Hepatocyte (in vitro differentiated cells): Measurements from ENCODE around the gene DDX18. TPM values are rescaled to one million over a fixed set of nuclear protein-coding genes. Genes with fewer than 3 reads are reported as not detected.
"Not testable (repeated sequence)": the region's sequence is repeated elsewhere in the genome, so short reads cannot be mapped to it uniquely, and the experiment has no call there.

Experiments used
- DNase-seq: peaks from one replicate; pipeline ENCODE4 v3.0.0-alpha.2; 2016; ENCODE audit warnings: low spot score
- H2AFZ ChIP-seq: fragments of 200-600 bp; sonication (generic); 2 replicates; pipeline ENCODE4 v1.6.0; 2016; ENCODE audit warnings: antibody characterized with exemption, mild to moderate bottlenecking
- H3K27ac ChIP-seq: fragments of 200-600 bp; sonication (generic); 2 replicates; pipeline ENCODE4 v1.5.1; 2016; ENCODE audit warnings: mild to moderate bottlenecking
- H3K27me3 ChIP-seq: fragments of 200-600 bp; sonication (generic); 2 replicates; pipeline ENCODE4 v1.6.1; 2016
- H3K36me3 ChIP-seq: fragments of 200-600 bp; sonication (generic); replicated peaks from 2 replicates; pipeline ENCODE4 v1.5.1; 2016; ENCODE audit warnings: low read depth; ENCODE audit not compliant: insufficient read depth
- H3K4me1 ChIP-seq: fragments of 200-600 bp; sonication (generic); 2 replicates; pipeline ENCODE4 v1.5.1; 2016; ENCODE audit warnings: mild to moderate bottlenecking, moderate library complexity; ENCODE audit not compliant: insufficient read depth
- H3K4me2 ChIP-seq: fragments of 200-600 bp; sonication (generic); 2 replicates; pipeline ENCODE4 v1.6.0; 2016
- H3K4me3 ChIP-seq: fragments of 200-600 bp; sonication (generic); 2 replicates; pipeline ENCODE4 v1.5.1; 2016; ENCODE audit warnings: mild to moderate bottlenecking
- H3K79me2 ChIP-seq: fragments of 200-600 bp; sonication (generic); 2 replicates; pipeline ENCODE4 v1.6.0; 2017; ENCODE audit warnings: mild to moderate bottlenecking
- H3K9me2 ChIP-seq: fragments of 200-600 bp; sonication (generic); replicated peaks from 2 replicates; pipeline ENCODE4 v1.6.0; 2017; ENCODE audit warnings: mild to moderate bottlenecking; ENCODE audit not compliant: insufficient read depth
- H3K9me3 ChIP-seq: fragments of 200-600 bp; sonication (generic); 2 replicates; pipeline ENCODE4 v1.5.1; 2016; ENCODE audit warnings: low read depth, mild to moderate bottlenecking
- H4K20me1 ChIP-seq: fragments of 200-600 bp; sonication (generic); 2 replicates; pipeline ENCODE4 v1.6.0; 2016; ENCODE audit warnings: mild to moderate bottlenecking; ENCODE audit not compliant: insufficient read depth, poor library complexity, severe bottlenecking
- EZH2 ChIP-seq: fragments of 200-600 bp; sonication (generic); IDR thresholded peaks from 2 replicates; pipeline ENCODE4 v1.6.1; 2016; ENCODE audit warnings: antibody characterized with exemption, mild to moderate bottlenecking, borderline replicate concordance
- EZH2phosphoT487 ChIP-seq: fragments of 200-600 bp; sonication (generic); IDR thresholded peaks from one replicate; pipeline ENCODE4 v1.6.1; 2018; ENCODE audit warnings: antibody characterized with exemption, mild to moderate bottlenecking, low read depth, moderate library complexity; ENCODE audit not compliant: unreplicated experiment, severe bottlenecking
- WGBS: methylation state at CpG from one replicate; pipeline ENCODE4 v1.1.6; 2016; ENCODE audit warnings: low lambda C conversion rate; ENCODE audit errors: missing lambda C conversion rate; 5-methylcytosine and 5-hydroxymethylcytosine counted together
- polyA plus RNA-seq: library from polyadenylated mRNA; unstranded; fragments of >200 nt; fragmentation: Nextera tagmentation; extraction: Ambion mirVana; gene quantifications from 2 replicates; pipeline ENCODE4 v1.2.1, GENCODE V29; 2016
- total RNA-seq: library from RNA; depleted of rRNA; stranded (reverse); fragments of >200 nt; gene quantifications from 2 replicates; pipeline ENCODE4 v1.2.3, GENCODE V29; 2014
- TF ChIP-seq, protein P1 (sequence below): fragments of 200-600 bp; sonication (generic); IDR thresholded peaks from 2 replicates; pipeline ENCODE4 v1.5.1; 2016; ENCODE audit warnings: antibody characterized with exemption, mild to moderate bottlenecking; ENCODE audit not compliant: poor library complexity

DDX18 gene
- total and polyA plus RNA-seq, 2 experiments from 2014 or later, result 27.7 to 58.9 TPM

- H3K79me2 ChIP-seq, result no peaks in the 10 kb centered on the region
- no peak overlapping the region for H3K4me2 ChIP-seq
- H3K4me1 ChIP-seq, result no peaks in the 10 kb centered on the region
- no peaks in the 10 kb centered on the region for H3K9me3 ChIP-seq
- H3K4me3 ChIP-seq, result no peak overlapping the region
- H3K36me3 ChIP-seq, result no peaks in the 10 kb centered on the region
- TF ChIP-seq, protein P1, sequence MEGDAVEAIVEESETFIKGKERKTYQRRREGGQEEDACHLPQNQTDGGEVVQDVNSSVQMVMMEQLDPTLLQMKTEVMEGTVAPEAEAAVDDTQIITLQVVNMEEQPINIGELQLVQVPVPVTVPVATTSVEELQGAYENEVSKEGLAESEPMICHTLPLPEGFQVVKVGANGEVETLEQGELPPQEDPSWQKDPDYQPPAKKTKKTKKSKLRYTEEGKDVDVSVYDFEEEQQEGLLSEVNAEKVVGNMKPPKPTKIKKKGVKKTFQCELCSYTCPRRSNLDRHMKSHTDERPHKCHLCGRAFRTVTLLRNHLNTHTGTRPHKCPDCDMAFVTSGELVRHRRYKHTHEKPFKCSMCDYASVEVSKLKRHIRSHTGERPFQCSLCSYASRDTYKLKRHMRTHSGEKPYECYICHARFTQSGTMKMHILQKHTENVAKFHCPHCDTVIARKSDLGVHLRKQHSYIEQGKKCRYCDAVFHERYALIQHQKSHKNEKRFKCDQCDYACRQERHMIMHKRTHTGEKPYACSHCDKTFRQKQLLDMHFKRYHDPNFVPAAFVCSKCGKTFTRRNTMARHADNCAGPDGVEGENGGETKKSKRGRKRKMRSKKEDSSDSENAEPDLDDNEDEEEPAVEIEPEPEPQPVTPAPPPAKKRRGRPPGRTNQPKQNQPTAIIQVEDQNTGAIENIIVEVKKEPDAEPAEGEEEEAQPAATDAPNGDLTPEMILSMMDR, result no peak
- TF ChIP-seq EZH2phosphoT487 (no peak), EZH2 (no peak)
- no peaks in the 10 kb centered on the region for H4K20me1 ChIP-seq
- no peak overlapping the region for H3K27ac ChIP-seq
- H2AFZ ChIP-seq, result no peak overlapping the region
- no peak for DNase-seq
- WGBS, result 84% methylated on average over 8 of the region's 8 CpGs
- H3K9me2 ChIP-seq, result no peaks in the 10 kb centered on the region
- no peaks in the 10 kb centered on the region for H3K27me3 ChIP-seq
Observed at GRCh38 chr2:117825437-117825836, 10.9 kb downstream of the DDX18 start.

- H3K27ac ChIP-seq, H3K9me3 ChIP-seq, H3K36me3 ChIP-seq, H3K27me3 ChIP-seq, H3K4me1 ChIP-seq, H3K4me3 ChIP-seq, H2AFZ ChIP-seq, DNase-seq, H3K9me2 ChIP-seq, H3K79me2 ChIP-seq, H3K4me2 ChIP-seq, H4K20me1 ChIP-seq: not testable (repeated sequence)
- WGBS, result 99% methylated on average over 5 of the region's 5 CpGs
Observed at GRCh38 chr2:117827464-117827863, 13.0 kb downstream of the DDX18 start.

GRCh38 chr2:117828870-117829269 lies 14.4 kb downstream of the DDX18 start:
- TF ChIP-seq, protein P1, result no peak
- no peak for TF ChIP-seq EZH2

DNA sequence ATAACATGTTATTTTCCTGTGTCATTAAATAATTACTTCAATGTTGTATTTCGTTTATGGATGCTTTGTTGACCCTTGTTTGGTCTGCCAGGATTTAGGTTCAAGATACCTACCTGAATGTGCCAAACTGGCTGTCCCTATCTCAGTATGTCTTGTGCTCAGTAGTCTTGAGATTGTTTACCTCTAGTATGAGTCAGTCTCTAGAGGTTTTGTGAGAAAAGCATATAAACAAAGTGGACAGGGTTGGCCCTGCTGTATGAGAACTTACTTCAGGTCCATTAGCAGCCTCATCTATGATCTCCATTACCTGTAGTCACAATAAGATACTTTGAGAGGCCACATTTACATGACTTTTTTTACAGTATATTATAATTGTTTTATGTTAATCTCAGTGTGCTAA lies 17.8 kb downstream of the DDX18 start:
- Histone ChIP-seq H3K9me2 (no peaks in the 10 kb centered on the region), H3K27me3 (no peaks in the 10 kb centered on the region), H3K36me3 (no peaks in the 10 kb centered on the region), H3K4me1 (no peaks in the 10 kb centered on the region), H4K20me1 (no peaks in the 10 kb centered on the region), H2AFZ (no peak overlapping the region), H3K27ac (no peak overlapping the region), H3K9me3 (no peaks in the 10 kb centered on the region), H3K4me3 (no peak overlapping the region), H3K4me2 (no peak overlapping the region), H3K79me2 (no peaks in the 10 kb centered on the region)
- no peak for TF ChIP-seq EZH2phosphoT487
- TF ChIP-seq, protein P1, result no peak
- no peak for TF ChIP-seq EZH2
- DNase-seq, result no peak
- 93% methylated on average over 1 of the region's 1 CpG for WGBS

More at GRCh38 chr2:117828870-117829269, 14.4 kb downstream of the DDX18 start:
- WGBS, result 70% methylated on average over 2 of the region's 2 CpGs
- H3K79me2 ChIP-seq, result no peaks in the 10 kb centered on the region
- no peaks in the 10 kb centered on the region for H3K9me3 ChIP-seq
- H3K27me3 ChIP-seq, result no peaks in the 10 kb centered on the region
- no peak overlapping the region for H3K4me2 ChIP-seq
- H3K4me3 ChIP-seq, result no peak overlapping the region
- no peaks in the 10 kb centered on the region for H3K36me3 ChIP-seq
- no peak overlapping the region for H2AFZ ChIP-seq
- H4K20me1 ChIP-seq, result no peaks in the 10 kb centered on the region
- H3K27ac ChIP-seq, result no peak overlapping the region
- H3K9me2 ChIP-seq, result no peaks in the 10 kb centered on the region
- DNase-seq, result no peak
- H3K4me1 ChIP-seq, result no peaks in the 10 kb centered on the region
